Stomach (tissue), 19 donors: Measurements from ENCODE around the gene BRCA2. TPM values are rescaled to one million over a fixed set of nuclear protein-coding genes. Genes with fewer than 3 reads are reported as not detected.
A peak's percentile ranks its signal among the peaks of the same experiment; 100 is the strongest.

Experiments
- DNase-seq, 2 donors: peaks; one replicate each; pipeline versions ENCODE4 v3.0.0 to v3.0.0-alpha.2; 2013 to 2019
- H3K27ac ChIP-seq, 5 donors: fragments of 200-600 bp in 4 of 5; sonication (generic) in 4 of 5; one replicate each; pipeline ENCODE4 v1.5.1; 2013 to 2019; ENCODE audit warnings: mild to moderate bottlenecking in 1 of 5, moderate library complexity in 1 of 5
- H3K27me3 ChIP-seq, 3 donors: fragments of 200-600 bp; sonication (generic); one replicate each; pipeline ENCODE4 v1.5.1; 2017 to 2019; ENCODE audit warnings: mixed run types in 1 of 3
- H3K36me3 ChIP-seq, 4 donors: fragments of 200-600 bp; sonication (generic); 1 replicate in 3 of 4; 2 replicates in 1 of 4; pipeline ENCODE4 v1.5.1; 2016 to 2019
- H3K4me1 ChIP-seq, 4 donors: fragments of 200-600 bp; sonication (generic); one replicate each; pipeline ENCODE4 v1.5.1; 2016 to 2019
- H3K4me3 ChIP-seq, 4 donors: fragments of 200-600 bp; sonication (generic) in 3 of 4; one replicate each; pipeline ENCODE4 v1.5.1; 2016 to 2019; ENCODE audit warnings: mild to moderate bottlenecking in 1 of 4
- H3K9me3 ChIP-seq, 4 donors: fragments of 200-600 bp; sonication (generic); one replicate each; pipeline ENCODE4 v1.5.1; 2016 to 2019
- CTCF ChIP-seq, 7 experiments: fragments of 450-650 bp in 4 of 7; fragments of 200-600 bp in 3 of 7; sonication (generic) in 3 of 7; IDR thresholded peaks; one replicate each; pipeline ENCODE4 v1.5.1; 2016 to 2019; ENCODE audit warnings: antibody characterized with exemption in 7 of 7, control low read depth in 2 of 7, mild to moderate bottlenecking in 1 of 7
- EP300 ChIP-seq: sonication (generic); formaldehyde crosslinking; IDR thresholded peaks from one replicate; pipeline ENCODE4 v1.6.1; 2017; ENCODE audit warnings: antibody characterized with exemption
- POLR2A ChIP-seq, 4 donors: fragments of 450-650 bp; IDR thresholded peaks; one replicate each; pipeline ENCODE4 v1.6.1; 2016; ENCODE audit warnings: antibody characterized with exemption in 4 of 4, control low read depth in 2 of 4, mild to moderate bottlenecking in 1 of 4, moderate library complexity in 1 of 4
- POLR2AphosphoS5 ChIP-seq, 3 donors: sonication (generic); formaldehyde crosslinking; IDR thresholded peaks; one replicate each; pipeline ENCODE4 v1.6.1; 2016; ENCODE audit warnings: antibody characterized with exemption in 3 of 3
- WGBS, 5 donors: extraction: QIAGEN DNeasy Blood & Tissue Kit in 3 of 5; methylation state at CpG; one replicate each; pipeline versions ENCODE4 v1.1.5 to v1.1.7; 2013 to 2018; 5-methylcytosine and 5-hydroxymethylcytosine counted together
- intact Hi-C: fragments of 100-400 bp; cut with DNase I; formaldehyde crosslinking; loops from one replicate; pipeline ENCODE4 v1.15.1; 2023; ENCODE audit warnings: low total_unique reads
- long read RNA-seq, 10 donors: transcript quantifications; one replicate each; lab custom pipeline, GENCODE V29; 2026
- polyA plus RNA-seq, 3 donors: library from polyadenylated mRNA; stranded (reverse); fragments of 200-250 nt; gene quantifications; one replicate each; pipeline ENCODE4 v1.2.3, GENCODE V29; 2013
- total RNA-seq, 5 donors: library from RNA; depleted of rRNA; stranded (reverse); fragments of >200 nt; gene quantifications; one replicate each; pipeline versions ENCODE4 v1.1.0 to v1.2.3, GENCODE V29; 2014 to 2016
- donor health status: healthy with polysubstance abuse.
- donor health status: Bipolar disorder and iron deficiency.
- donor health status: healthy.

The BRCA2 gene
- 10 to 100 TPM in 1 of 5 donors, 1 to 10 TPM in 2, under 1 TPM in 2; 0.58 to 16.2 (median 4.6) TPM for total RNA-seq
- polyA plus RNA-seq, result 1 to 10 TPM in 2 of 3 donors, under 1 TPM in 1; 0.53 to 1.2 (median 1.1) TPM
- long read RNA-seq, donor 1, result 0 reads
- long read RNA-seq, donor 2, result 0 reads
- long read RNA-seq, donor 3, partial matches to known transcripts, result 68 of 73 reads
- long read RNA-seq, donor 3, other reads (novel, unspliced or antisense), result 5 of 73 reads
- long read RNA-seq, donor 4, result 0 reads
- long read RNA-seq, donor 5, result 0 reads
- long read RNA-seq, donor 6, result 0 reads
- long read RNA-seq, donor 7, partial matches to known transcripts, result 0 of 1 reads
- long read RNA-seq, donor 7, other reads (novel, unspliced or antisense), result 0 of 1 reads
- long read RNA-seq, donor 8, result 0 reads
- long read RNA-seq, donor 9, partial matches to known transcripts, result 0 of 1 reads
- long read RNA-seq, donor 9, other reads (novel, unspliced or antisense), result 0 of 1 reads
- long read RNA-seq, donor 10, result 0 reads

- Histone ChIP-seq H3K27ac (peak within 1 kb of the TSS; percentile 94 to 99 (median 96)), H3K9me3 (no peaks in the 10 kb centered on the region), H3K4me3 (peak within 1 kb of the TSS; percentile 77 to 99 (median 78)), H3K27me3 (no peaks in the 10 kb centered on the region), H3K36me3 (no peaks in the 10 kb centered on the region), H3K4me1 (peaks cover 0 to 14% (median 8%) of the 10 kb centered on the region in 4 donors)
- intact Hi-C loops, result no loop called here
- 0 to 1% (median 1%) methylated on average over 37 to 60 of the region's 60 CpGs for WGBS, 5 donors
- peak; percentile 90 to 98 for DNase-seq
- peak in 1 of 7 experiments; percentile 8 for TF ChIP-seq CTCF (IDR thresholded peaks at IDR 0.05)
- TF ChIP-seq EP300, result no peak
- peak; percentile 82 to 96 (median 92) for TF ChIP-seq POLR2AphosphoS5 (IDR thresholded peaks at IDR 0.05)
- TF ChIP-seq POLR2A (IDR thresholded peaks at IDR 0.05), result peak in 1 of 4 donors; percentile 43
These were observed at the start of gene BRCA2, which contains the start of gene ZAR1L for GRCh38 chr13:32315238-32316027. BRCA2 (plus strand) TSS chr13:32315508; CDS start chr13:32316461, 953 bp downstream. ZAR1L (minus strand) TSS chr13:32315363; CDS start chr13:32311925, 3,438 bp downstream.

GRCh38 chr13:32265726-32266125, 49.6 kb upstream of the BRCA2 start:
- intact Hi-C loops, result no loop called here
- Histone ChIP-seq H3K4me3 (no peak overlapping the region), H3K27ac (no peak overlapping the region), H3K4me1 (peaks cover 13 to 31% (median 17%) of the 10 kb centered on the region in 4 donors), H3K9me3 (no peaks in the 10 kb centered on the region), H3K27me3 (no peaks in the 10 kb centered on the region), H3K36me3 (peaks cover 2 to 82% (median 80%) of the 10 kb centered on the region in 4 donors)
- no peak for TF ChIP-seq CTCF (IDR thresholded peaks at IDR 0.05)
- no peak for TF ChIP-seq POLR2A (IDR thresholded peaks at IDR 0.05)
- WGBS, 5 donors, result 16 to 45% (median 36%) methylated on average over 2 of the region's 2 CpGs
- DNase-seq, result no peak

- H3K27ac ChIP-seq, result no peak overlapping the region
- H3K4me1 ChIP-seq, result peaks cover 9 to 27% (median 13%) of the 10 kb centered on the region in 4 donors
- no peaks in the 10 kb centered on the region for H3K9me3 ChIP-seq
- H3K27me3 ChIP-seq, result no peaks in the 10 kb centered on the region
- TF ChIP-seq POLR2A (IDR thresholded peaks at IDR 0.05), result no peak
- H3K36me3 ChIP-seq, result peaks cover 6 to 87% (median 84%) of the 10 kb centered on the region in 4 donors
- intact Hi-C loops, result no loop called here
- no peak for DNase-seq
- WGBS, 5 donors, result 82 to 91% (median 89%) methylated on average over 1 of the region's 1 CpG
- no peak overlapping the region for H3K4me3 ChIP-seq
These were observed 49.2 kb upstream of the BRCA2 start for GRCh38 chr13:32266130-32266529.

DNA sequence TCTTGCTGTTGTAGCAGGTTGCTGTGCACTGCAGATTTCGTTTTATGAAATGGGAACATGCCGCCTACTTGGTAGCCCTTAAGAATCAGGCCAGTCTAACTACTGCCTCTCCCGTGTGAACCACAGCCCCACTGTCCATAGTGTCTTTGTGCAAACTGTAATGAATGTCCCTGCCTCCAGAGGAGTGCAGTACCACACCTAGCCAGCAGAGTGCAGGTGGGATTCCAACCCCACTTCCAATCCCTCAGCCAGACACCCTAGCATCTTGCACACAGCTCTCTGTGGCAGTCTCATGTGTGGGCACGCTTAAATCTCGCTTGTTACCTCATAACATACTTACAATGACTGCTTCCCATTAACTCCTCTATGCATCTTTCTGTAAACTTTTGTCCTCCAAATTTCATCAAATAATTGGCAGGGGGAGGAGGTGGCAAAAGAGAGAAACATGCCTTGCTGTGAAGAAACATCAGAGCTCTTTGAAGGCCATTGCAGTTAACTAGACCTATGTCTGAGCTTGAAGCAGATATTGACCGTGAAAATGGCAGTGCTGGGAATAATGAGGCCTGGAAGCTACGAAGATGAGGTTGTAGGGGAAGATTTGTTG, 47.4 kb upstream of the BRCA2 start:
- no peak overlapping the region for H3K4me3 ChIP-seq
- H3K9me3 ChIP-seq, result no peaks in the 10 kb centered on the region
- H3K27ac ChIP-seq, result no peak overlapping the region
- 78 to 81% (median 79%) methylated on average over 7 of the region's 7 CpGs for WGBS, 5 donors
- no peaks in the 10 kb centered on the region for H3K27me3 ChIP-seq
- peaks cover 0 to 14% (median 2%) of the 10 kb centered on the region in 4 donors for H3K4me1 ChIP-seq
- TF ChIP-seq EP300, result no peak
- TF ChIP-seq POLR2A (IDR thresholded peaks at IDR 0.05), result no peak
- TF ChIP-seq CTCF (IDR thresholded peaks at IDR 0.05), result peak in 5 of 7 experiments; percentile 64 to 77 (median 72)
- intact Hi-C loops, result no loop called here
- DNase-seq, result peak; percentile 52 to 57
- peaks cover 6 to 90% (median 89%) of the 10 kb centered on the region in 4 donors for H3K36me3 ChIP-seq
